Measurements from ENCODE around the gene EPOP.

DNA sequence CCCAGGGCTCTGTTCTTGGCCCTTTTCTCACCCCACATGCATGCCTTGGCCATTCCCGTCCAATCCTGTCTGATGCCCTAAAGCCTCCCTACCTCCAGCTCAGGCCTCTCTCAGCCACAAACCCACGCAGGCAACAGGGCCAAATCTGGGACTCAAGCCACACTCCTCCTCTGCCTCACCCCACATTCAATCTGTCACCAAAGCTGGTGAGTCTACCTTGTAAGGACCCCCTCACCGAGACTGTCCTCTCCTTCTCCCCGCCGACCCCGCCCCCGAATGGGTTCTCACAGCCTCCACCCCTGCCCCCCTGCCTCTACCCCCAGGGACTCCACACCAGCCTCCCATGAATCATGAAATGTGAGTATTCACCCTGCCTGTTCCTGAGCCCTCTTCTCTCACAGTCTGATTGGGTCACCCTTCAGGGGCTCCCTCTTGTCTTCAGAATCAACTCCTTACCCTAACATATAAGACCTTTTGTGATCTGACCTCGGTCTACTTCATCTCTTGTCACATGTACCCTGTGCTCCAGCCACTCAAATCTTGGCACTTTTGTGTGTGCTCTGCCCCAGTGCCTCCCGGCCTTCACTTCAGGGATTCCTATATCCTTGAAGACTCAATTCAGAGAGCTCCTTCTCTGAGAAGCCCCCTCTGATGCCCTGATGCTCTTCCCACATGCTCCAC, 10.7 kb downstream of the EPOP start:
- no peak for TF ChIP-seq POLR2A (IDR thresholded peaks at IDR 0.05)
- TF ChIP-seq, protein P1, sequence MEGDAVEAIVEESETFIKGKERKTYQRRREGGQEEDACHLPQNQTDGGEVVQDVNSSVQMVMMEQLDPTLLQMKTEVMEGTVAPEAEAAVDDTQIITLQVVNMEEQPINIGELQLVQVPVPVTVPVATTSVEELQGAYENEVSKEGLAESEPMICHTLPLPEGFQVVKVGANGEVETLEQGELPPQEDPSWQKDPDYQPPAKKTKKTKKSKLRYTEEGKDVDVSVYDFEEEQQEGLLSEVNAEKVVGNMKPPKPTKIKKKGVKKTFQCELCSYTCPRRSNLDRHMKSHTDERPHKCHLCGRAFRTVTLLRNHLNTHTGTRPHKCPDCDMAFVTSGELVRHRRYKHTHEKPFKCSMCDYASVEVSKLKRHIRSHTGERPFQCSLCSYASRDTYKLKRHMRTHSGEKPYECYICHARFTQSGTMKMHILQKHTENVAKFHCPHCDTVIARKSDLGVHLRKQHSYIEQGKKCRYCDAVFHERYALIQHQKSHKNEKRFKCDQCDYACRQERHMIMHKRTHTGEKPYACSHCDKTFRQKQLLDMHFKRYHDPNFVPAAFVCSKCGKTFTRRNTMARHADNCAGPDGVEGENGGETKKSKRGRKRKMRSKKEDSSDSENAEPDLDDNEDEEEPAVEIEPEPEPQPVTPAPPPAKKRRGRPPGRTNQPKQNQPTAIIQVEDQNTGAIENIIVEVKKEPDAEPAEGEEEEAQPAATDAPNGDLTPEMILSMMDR (IDR thresholded peaks at IDR 0.05 in 4 of 5, conservative IDR thresholded peaks at IDR 0.05 in 1 of 5): no peak

Measured in gastrocnemius medialis (tissue), 4 donors.